ENCODE data around the gene RRH. TPM values are rescaled to one million over a fixed set of nuclear protein-coding genes. Genes with fewer than 3 reads are reported as not detected.
"Not testable (repeated sequence)": the region's sequence is repeated elsewhere in the genome, so short reads cannot be mapped to it uniquely, and the experiment has no call there.

Gene RRH
- total RNA-seq, 1 donor: not detected

- no peak overlapping the region for H3K4me3 ChIP-seq (ENCODE audit: low read depth, low read length)
- TF ChIP-seq, protein P1, sequence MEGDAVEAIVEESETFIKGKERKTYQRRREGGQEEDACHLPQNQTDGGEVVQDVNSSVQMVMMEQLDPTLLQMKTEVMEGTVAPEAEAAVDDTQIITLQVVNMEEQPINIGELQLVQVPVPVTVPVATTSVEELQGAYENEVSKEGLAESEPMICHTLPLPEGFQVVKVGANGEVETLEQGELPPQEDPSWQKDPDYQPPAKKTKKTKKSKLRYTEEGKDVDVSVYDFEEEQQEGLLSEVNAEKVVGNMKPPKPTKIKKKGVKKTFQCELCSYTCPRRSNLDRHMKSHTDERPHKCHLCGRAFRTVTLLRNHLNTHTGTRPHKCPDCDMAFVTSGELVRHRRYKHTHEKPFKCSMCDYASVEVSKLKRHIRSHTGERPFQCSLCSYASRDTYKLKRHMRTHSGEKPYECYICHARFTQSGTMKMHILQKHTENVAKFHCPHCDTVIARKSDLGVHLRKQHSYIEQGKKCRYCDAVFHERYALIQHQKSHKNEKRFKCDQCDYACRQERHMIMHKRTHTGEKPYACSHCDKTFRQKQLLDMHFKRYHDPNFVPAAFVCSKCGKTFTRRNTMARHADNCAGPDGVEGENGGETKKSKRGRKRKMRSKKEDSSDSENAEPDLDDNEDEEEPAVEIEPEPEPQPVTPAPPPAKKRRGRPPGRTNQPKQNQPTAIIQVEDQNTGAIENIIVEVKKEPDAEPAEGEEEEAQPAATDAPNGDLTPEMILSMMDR (IDR thresholded peaks at IDR 0.05; ENCODE audit: insufficient read depth, low read depth, low read length): no peak
- DNase-seq (ENCODE audit: low read depth): no peak
Measured at GRCh38 chr4:109836985-109837384, 9.2 kb downstream of the RRH start.

DNA sequence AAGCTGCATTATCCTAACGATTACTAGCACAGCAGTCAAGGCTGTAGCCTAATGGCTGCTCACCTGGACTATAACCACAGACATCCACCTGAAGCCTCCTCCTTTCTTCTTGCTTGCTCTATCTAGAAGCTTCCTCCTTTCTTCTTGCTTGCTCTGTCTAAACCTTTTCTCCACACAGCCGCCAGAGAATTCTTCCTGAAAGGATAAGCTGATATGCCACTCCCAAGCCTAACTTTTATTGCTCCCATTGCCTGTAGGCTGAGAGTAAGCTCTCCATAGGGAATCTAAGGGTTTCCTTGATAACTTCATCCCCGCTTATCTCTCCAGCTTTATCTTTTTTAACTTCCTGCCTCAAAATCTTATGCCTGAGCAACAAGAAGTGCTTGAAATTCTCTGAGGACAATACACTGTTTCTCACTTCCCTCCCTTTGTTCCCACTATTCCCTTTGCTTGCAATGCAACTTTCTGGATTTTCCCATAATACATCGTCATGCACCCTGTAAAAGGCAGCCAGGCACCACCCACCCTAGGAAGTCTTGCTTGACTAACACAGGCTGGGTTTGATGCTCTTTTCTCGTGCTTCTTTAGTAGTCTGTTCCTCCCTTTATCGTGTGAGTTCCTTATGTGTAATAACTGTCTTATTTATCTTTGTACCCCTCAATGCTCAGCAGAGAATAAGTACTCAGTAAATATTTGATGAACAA, 18.8 kb downstream of the RRH start:
- DNase-seq (ENCODE audit: low read depth): no peak
- TF ChIP-seq, protein P1 (IDR thresholded peaks at IDR 0.05; ENCODE audit: insufficient read depth, low read depth, low read length): no peak

GRCh38 chr4:109847896-109848442, 20.2 kb downstream of the RRH start, which contains the start of gene LRIT3:
Gene LRIT3 (plus strand): TSS chr4:109848107. CDS start chr4:109848202, 95 bp downstream.
- DNase-seq (ENCODE audit: low read depth): no peak
- no peak within 1 kb of the TSS for H3K4me3 ChIP-seq (ENCODE audit: low read depth, low read length)
- TF ChIP-seq, protein P1 (IDR thresholded peaks at IDR 0.05; ENCODE audit: insufficient read depth, low read depth, low read length): no peak

More for the DNA sequence above, 18.8 kb downstream of the RRH start:
- H3K4me3 ChIP-seq (ENCODE audit: low read depth, low read length): no peak overlapping the region

DNA sequence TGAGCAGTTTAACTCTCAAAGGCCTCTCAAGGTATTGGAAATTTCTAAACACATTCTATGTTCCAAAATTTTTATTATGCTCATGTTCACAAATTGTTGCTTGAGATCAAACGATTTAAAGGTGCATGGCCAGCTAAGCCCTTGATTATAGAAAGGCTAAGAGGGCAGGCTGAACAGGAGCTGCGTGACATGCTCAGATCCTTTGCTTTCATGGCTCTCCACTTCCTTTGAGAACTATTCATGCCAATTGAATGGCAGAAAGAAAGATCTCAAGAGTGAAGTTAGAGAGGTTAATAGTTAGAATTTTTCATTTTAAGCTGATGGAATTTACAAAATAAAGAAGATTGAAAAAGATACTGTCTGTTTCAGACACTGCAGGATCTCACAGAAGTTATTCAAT, 20.7 kb downstream of the RRH start:
- no peak for DNase-seq (ENCODE audit: low read depth)
- H3K4me3 ChIP-seq (ENCODE audit: low read depth, low read length): no peak overlapping the region
- TF ChIP-seq, protein P1 (IDR thresholded peaks at IDR 0.05; ENCODE audit: insufficient read depth, low read depth, low read length): no peak

GRCh38 chr4:109850601-109851000, 22.8 kb downstream of the RRH start:
- TF ChIP-seq, protein P1 (IDR thresholded peaks at IDR 0.05; ENCODE audit: insufficient read depth, low read depth, low read length): no peak
- no peak for DNase-seq (ENCODE audit: low read depth)
- H3K4me3 ChIP-seq (ENCODE audit: low read depth, low read length): no peak overlapping the region

DNA sequence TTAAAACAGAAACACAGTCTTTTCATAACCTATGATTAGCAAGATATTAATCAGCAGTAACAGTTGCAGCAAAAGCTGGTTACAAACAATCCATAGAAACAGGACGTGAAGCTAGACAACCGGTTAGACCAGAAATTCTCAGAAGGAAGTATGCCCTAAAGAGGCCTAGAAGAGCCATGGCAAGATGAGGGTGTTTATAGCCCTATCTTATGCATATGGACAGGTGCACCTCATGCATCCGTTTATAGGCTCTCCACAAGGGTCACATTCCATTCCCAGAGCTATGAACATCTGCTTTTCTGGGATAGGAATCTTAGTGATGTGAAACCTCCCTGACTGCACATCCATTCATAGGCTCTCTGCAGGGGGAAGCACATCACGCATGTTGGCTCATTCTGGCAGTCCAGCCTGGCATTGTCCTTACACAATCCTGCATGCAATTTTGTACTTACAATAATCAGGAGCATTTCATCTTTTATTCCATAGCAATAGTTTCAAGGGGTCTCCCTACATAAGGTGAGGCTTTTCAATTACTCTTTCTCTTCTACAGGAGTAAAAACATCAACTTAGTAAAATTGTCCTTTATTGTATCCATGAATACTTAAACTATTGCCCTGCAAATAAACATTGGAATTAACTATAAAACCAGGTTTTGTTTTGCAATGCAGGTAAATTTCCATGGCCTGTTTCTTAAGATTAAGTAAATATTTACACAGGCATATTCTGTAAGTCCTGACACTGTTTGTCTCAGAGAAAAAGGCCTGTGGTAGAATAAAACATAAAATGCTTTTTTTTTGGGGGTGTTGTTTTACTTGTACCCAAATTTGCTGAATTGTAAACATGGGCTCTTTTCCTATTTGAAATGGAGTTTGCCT, 31.9 kb downstream of the RRH start:
- not testable (repeated sequence) for DNase-seq (ENCODE audit: low read depth); H3K4me3 ChIP-seq (ENCODE audit: low read depth, low read length)

GRCh38 chr4:109861271-109861670, 33.5 kb downstream of the RRH start:
- no peak overlapping the region for H3K4me3 ChIP-seq (ENCODE audit: low read depth, low read length)
- DNase-seq (ENCODE audit: low read depth): no peak
- TF ChIP-seq, protein P1 (IDR thresholded peaks at IDR 0.05; ENCODE audit: insufficient read depth, low read depth, low read length): no peak
